GM08714 (cell line): Measurements from ENCODE around the gene HOXC5.
A peak's percentile ranks its signal among the peaks of the same experiment; 100 is the strongest.

Experiments used
- H3K4me3 ChIP-seq: fragments of 200-500 bp; sonication (Bioruptor generic); 2 replicates; pipeline ENCODE4 v1.5.1; 2014; ENCODE audit warnings: mild to moderate bottlenecking, low read length, inconsistent platforms
- ZNF274 ChIP-seq: IDR thresholded peaks from 2 replicates; pipeline ENCODE4 v1.6.1; 2012; ENCODE audit warnings: mild to moderate bottlenecking, low read depth, low read length

Gene HOXC5

GRCh38 chr12:54009171-54010052 is 23.4 kb upstream of the HOXC5 start:
- TF ChIP-seq ZNF274: no peak
- H3K4me3 ChIP-seq: no peak overlapping the region

GRCh38 chr12:54010053-54010971 is 22.5 kb upstream of the HOXC5 start:
- TF ChIP-seq ZNF274: no peak
- no peak overlapping the region for H3K4me3 ChIP-seq

GRCh38 chr12:54010972-54011664 is 21.7 kb upstream of the HOXC5 start:
- H3K4me3 ChIP-seq: no peak overlapping the region

GRCh38 chr12:54011665-54012532 is 21.0 kb upstream of the HOXC5 start:
- no peak overlapping the region for H3K4me3 ChIP-seq
- TF ChIP-seq ZNF274: no peak

More at GRCh38 chr12:54010972-54011664, 21.7 kb upstream of the HOXC5 start:
- TF ChIP-seq ZNF274: no peak

- no peak overlapping the region for H3K4me3 ChIP-seq
- no peak for TF ChIP-seq ZNF274
These were observed 20.0 kb upstream of the HOXC5 start for GRCh38 chr12:54012631-54013409.

GRCh38 chr12:54014377-54015017 is 18.4 kb upstream of the HOXC5 start:
- no peak overlapping the region for H3K4me3 ChIP-seq
- no peak for TF ChIP-seq ZNF274

- H3K4me3 ChIP-seq: no peak overlapping the region
- TF ChIP-seq ZNF274: no peak
These were observed 17.6 kb upstream of the HOXC5 start for GRCh38 chr12:54015018-54015931.

- TF ChIP-seq ZNF274: no peak
These were observed 16.8 kb upstream of the HOXC5 start for GRCh38 chr12:54016051-54016450.

GRCh38 chr12:54016478-54016964 is 16.3 kb upstream of the HOXC5 start:
- TF ChIP-seq ZNF274: no peak
- no peak overlapping the region; the same call in 1 of the 2 replicates for H3K4me3 ChIP-seq

More at GRCh38 chr12:54016051-54016450, 16.8 kb upstream of the HOXC5 start:
- H3K4me3 ChIP-seq: no peak overlapping the region

- no peak for TF ChIP-seq ZNF274
- H3K4me3 ChIP-seq: peak overlapping the region; percentile 53
These were observed 15.6 kb upstream of the HOXC5 start for GRCh38 chr12:54017027-54017788.
